ENCODE results near the gene AAK1. TPM values are rescaled to one million over a fixed set of nuclear protein-coding genes. Genes with fewer than 3 reads are reported as not detected.

The AAK1 gene
- total RNA-seq, 2 experiments from 2014 or later: 114 to 115 TPM

DNA sequence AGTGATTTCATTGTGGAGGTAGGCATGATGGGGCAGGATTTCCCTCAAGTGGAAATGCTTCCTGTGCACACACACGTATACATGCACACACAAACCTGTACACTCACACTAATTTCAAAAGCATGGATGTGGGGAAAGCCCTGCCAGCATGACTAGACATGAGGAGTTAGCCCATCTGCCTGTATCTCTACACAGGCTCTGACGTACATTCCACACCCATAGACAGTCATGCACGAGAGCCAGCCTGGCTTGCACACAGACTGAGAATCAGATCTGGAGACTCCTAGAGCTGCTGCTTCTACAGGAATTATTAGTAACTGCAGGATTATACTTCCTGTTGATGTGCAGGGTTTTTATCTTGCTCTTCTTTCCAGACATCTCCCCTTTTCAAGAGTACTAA, 179.0 kb downstream of the AAK1 start:
- CTCF ChIA-PET: interaction anchor here (1.0 to 1.6 kb wide), 4 partner anchors 12 to 250 kb away, joined by 3 to 4 read pairs (median 3); partner anchors contain the start of gene NFU1
- H3K4me1 Mint-ChIP-seq (ENCODE audit: low read depth): peaks cover 12% of the 10 kb centered on the region
- no peaks in the 10 kb centered on the region for H3K9me3 Mint-ChIP-seq
- peaks cover 28% of the 10 kb centered on the region for H3K36me3 Mint-ChIP-seq (ENCODE audit: low read depth)
- ATAC-seq: no peak
- POLR2A ChIA-PET: interaction anchor here (0.6 kb wide), 1 partner anchor 1531 kb away, joined by 3 read pairs; no protein-coding TSS in a partner anchor
- H3K4me3 Mint-ChIP-seq: no peak overlapping the region
- H3K27ac Mint-ChIP-seq: no peak overlapping the region
- DNase-seq: no peak
- no peaks in the 10 kb centered on the region for H3K27me3 Mint-ChIP-seq
- intact Hi-C loops (cut with micrococcal nuclease): no loop called here
- TF ChIP-seq, protein P1, sequence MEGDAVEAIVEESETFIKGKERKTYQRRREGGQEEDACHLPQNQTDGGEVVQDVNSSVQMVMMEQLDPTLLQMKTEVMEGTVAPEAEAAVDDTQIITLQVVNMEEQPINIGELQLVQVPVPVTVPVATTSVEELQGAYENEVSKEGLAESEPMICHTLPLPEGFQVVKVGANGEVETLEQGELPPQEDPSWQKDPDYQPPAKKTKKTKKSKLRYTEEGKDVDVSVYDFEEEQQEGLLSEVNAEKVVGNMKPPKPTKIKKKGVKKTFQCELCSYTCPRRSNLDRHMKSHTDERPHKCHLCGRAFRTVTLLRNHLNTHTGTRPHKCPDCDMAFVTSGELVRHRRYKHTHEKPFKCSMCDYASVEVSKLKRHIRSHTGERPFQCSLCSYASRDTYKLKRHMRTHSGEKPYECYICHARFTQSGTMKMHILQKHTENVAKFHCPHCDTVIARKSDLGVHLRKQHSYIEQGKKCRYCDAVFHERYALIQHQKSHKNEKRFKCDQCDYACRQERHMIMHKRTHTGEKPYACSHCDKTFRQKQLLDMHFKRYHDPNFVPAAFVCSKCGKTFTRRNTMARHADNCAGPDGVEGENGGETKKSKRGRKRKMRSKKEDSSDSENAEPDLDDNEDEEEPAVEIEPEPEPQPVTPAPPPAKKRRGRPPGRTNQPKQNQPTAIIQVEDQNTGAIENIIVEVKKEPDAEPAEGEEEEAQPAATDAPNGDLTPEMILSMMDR (IDR thresholded peaks at IDR 0.05): no peak

DNA sequence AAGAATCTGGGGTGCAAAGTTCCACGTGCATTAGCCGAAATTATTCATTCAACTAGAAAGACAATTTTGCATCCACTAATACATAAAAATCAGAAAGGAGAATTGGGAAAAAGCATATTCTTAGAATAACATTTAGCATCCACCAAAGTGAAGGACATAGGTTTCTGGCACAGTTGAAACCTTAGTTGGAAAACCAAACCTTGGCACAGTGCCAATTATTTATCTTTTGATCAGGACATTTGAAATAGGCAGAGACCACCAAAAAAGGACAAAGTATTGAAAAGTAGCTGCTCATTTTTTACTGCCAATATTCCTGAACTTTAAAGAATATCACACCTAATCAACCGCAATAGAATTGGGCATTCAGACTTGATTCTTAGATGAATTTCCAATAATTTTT, 180.8 kb downstream of the AAK1 start:
- ChIA-PET POLR2A (interaction anchor here (0.6 kb wide), 1 partner anchor 997 kb away, joined by 3 read pairs; no protein-coding TSS in a partner anchor), CTCF (interaction anchor here (0.9 to 1.7 kb wide), 3 partner anchors 16 to 262 kb away, joined by 4 to 5 read pairs (median 4); partner anchors contain the start of gene NFU1)
- H3K27ac Mint-ChIP-seq: no peak overlapping the region
- no peak overlapping the region for H3K4me3 Mint-ChIP-seq
- no peak for DNase-seq
- TF ChIP-seq, protein P1 (IDR thresholded peaks at IDR 0.05): no peak
- no peaks in the 10 kb centered on the region for H3K27me3 Mint-ChIP-seq
- intact Hi-C loops (cut with micrococcal nuclease): no loop called here
- peaks cover 33% of the 10 kb centered on the region for H3K36me3 Mint-ChIP-seq (ENCODE audit: low read depth)
- H3K9me3 Mint-ChIP-seq: no peaks in the 10 kb centered on the region
- H3K4me1 Mint-ChIP-seq (ENCODE audit: low read depth): peaks cover 12% of the 10 kb centered on the region
- ATAC-seq: no peak

DNA sequence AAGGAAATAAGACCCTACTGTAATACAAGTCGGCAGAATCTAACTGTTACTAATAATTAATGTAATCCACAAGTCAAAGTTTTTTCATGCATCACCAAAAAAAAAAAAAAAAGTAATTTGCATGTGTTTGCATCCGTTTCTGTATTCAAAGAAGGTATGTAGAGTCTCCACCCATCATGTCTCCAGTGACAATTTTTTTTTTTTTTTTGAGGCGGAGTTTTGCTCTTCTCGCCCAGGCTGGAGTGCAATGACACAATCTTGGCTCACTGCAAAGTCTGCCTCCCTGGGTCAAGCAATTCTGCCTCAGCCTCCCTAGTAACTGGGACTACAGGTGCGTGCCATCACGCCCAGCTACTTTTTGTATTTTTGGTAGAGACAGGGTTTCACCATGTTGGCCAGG, 182.1 kb downstream of the AAK1 start:
- peaks cover 30% of the 10 kb centered on the region for H3K36me3 Mint-ChIP-seq (ENCODE audit: low read depth)
- TF ChIP-seq, protein P1 (IDR thresholded peaks at IDR 0.05): no peak
- H3K4me1 Mint-ChIP-seq (ENCODE audit: low read depth): peaks cover 12% of the 10 kb centered on the region
- no peak overlapping the region for H3K4me3 Mint-ChIP-seq
- ATAC-seq (no peak), DNase-seq (no peak)
- ChIA-PET CTCF (no interaction called here), POLR2A (no interaction called here)
- H3K9me3 Mint-ChIP-seq: no peaks in the 10 kb centered on the region
- no peak overlapping the region for H3K27ac Mint-ChIP-seq
- intact Hi-C loops (cut with micrococcal nuclease): no loop called here
- no peaks in the 10 kb centered on the region for H3K27me3 Mint-ChIP-seq

DNA sequence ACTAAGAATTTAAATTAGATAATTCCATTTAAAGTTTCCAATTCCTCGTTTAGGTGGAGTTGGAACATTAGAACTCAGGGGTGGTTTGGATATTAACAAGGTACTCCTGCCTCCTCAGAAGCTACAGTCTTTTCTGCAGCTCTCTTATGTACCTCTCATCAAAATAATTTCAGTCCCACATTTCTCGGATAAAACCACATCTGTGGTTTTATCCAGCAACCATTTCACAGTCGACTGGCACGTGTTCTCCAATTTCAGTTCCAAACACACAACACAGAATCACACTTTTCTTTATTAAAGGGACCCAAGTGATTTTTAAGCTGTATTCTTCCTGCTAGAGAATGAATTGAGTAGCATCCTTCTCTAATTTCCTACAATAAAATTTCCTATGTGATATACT, 183.6 kb downstream of the AAK1 start:
- no peaks in the 10 kb centered on the region for H3K27me3 Mint-ChIP-seq
- H3K4me1 Mint-ChIP-seq (ENCODE audit: low read depth): peaks cover 21% of the 10 kb centered on the region
- no peak overlapping the region for H3K4me3 Mint-ChIP-seq
- H3K9me3 Mint-ChIP-seq: no peaks in the 10 kb centered on the region
- TF ChIP-seq, protein P1 (IDR thresholded peaks at IDR 0.05): no peak
- CTCF ChIA-PET: interaction anchor here (0.7 kb wide), 1 partner anchor 22 kb away, joined by 3 read pairs; the partner anchor contains the start of gene NFU1
- DNase-seq: no peak
- no peak overlapping the region for H3K27ac Mint-ChIP-seq
- intact Hi-C loops (cut with micrococcal nuclease): no loop called here
- POLR2A ChIA-PET: interaction anchor here (0.8 kb wide), 1 partner anchor 40 kb away, joined by 3 read pairs; no protein-coding TSS in a partner anchor
- ATAC-seq: no peak
- H3K36me3 Mint-ChIP-seq (ENCODE audit: low read depth): peaks cover 18% of the 10 kb centered on the region

- H3K36me3 Mint-ChIP-seq (ENCODE audit: low read depth): peaks cover 10% of the 10 kb centered on the region
- H3K27ac Mint-ChIP-seq: no peak overlapping the region
- no peaks in the 10 kb centered on the region for H3K27me3 Mint-ChIP-seq
- H3K9me3 Mint-ChIP-seq: no peaks in the 10 kb centered on the region
- ChIA-PET CTCF (interaction anchor here (1.0 kb wide), 1 partner anchor 20 kb away, joined by 3 read pairs; no protein-coding TSS in a partner anchor), POLR2A (interaction anchor here (0.6 to 5.5 kb wide), 2 partner anchors 19 to 28 kb away, joined by 3 to 25 read pairs; partner anchors contain the start of gene NFU1)
- no peak for ATAC-seq
- TF ChIP-seq, protein P1 (IDR thresholded peaks at IDR 0.05): no peak
- no peak overlapping the region for H3K4me3 Mint-ChIP-seq
- no peak for DNase-seq
- intact Hi-C loops (cut with micrococcal nuclease): no loop called here
- H3K4me1 Mint-ChIP-seq (ENCODE audit: low read depth): peaks cover 44% of the 10 kb centered on the region
Measured at GRCh38 chr2:69456950-69457445, 186.5 kb downstream of the AAK1 start.
